ENCODE results near the gene SKAP1. TPM values are rescaled to one million over a fixed set of nuclear protein-coding genes. Genes with fewer than 3 reads are reported as not detected.
A peak's percentile ranks its signal among the peaks of the same experiment; 100 is the strongest.
"Not testable (repeated sequence)": the region's sequence is repeated elsewhere in the genome, so short reads cannot be mapped to it uniquely, and the experiment has no call there.

The SKAP1 gene
- total RNA-seq, 1 donor from 2014 or later: 20.9 TPM

- DNase-seq (ENCODE audit: low spot score); ATAC-seq: not testable (repeated sequence)
Observed at GRCh38 chr17:48250059-48250458, 180.0 kb downstream of the SKAP1 start.

- ATAC-seq (no peak), DNase-seq (ENCODE audit: low spot score) (no peak)
Observed at GRCh38 chr17:48247603-48248002, 182.4 kb downstream of the SKAP1 start.

- no peak for DNase-seq (ENCODE audit: low spot score)
- no peak for ATAC-seq
Observed at GRCh38 chr17:48247038-48247437, 183.0 kb downstream of the SKAP1 start.

- ATAC-seq (no peak), DNase-seq (ENCODE audit: low spot score) (no peak)
Observed at GRCh38 chr17:48246612-48247011, 183.4 kb downstream of the SKAP1 start.

- not testable (repeated sequence) for DNase-seq (ENCODE audit: low spot score); ATAC-seq
Observed at GRCh38 chr17:48245465-48246033, 184.5 kb downstream of the SKAP1 start.

- no peak for ATAC-seq
- no peak for DNase-seq (ENCODE audit: low spot score)
Observed at GRCh38 chr17:48244814-48245213, 185.2 kb downstream of the SKAP1 start.

- ATAC-seq (no peak), DNase-seq (ENCODE audit: low spot score) (no peak)
Observed at GRCh38 chr17:48244121-48244711, 185.8 kb downstream of the SKAP1 start.

- ATAC-seq (no peak), DNase-seq (ENCODE audit: low spot score) (no peak)
Observed at GRCh38 chr17:48241770-48242497, 188.1 kb downstream of the SKAP1 start.

GRCh38 chr17:48241131-48241591 is 188.9 kb downstream of the SKAP1 start:
- ATAC-seq (peak; percentile 47), DNase-seq (ENCODE audit: low spot score) (no peak)

- DNase-seq (ENCODE audit: low spot score): no peak
- no peak for ATAC-seq
Observed at GRCh38 chr17:48240562-48241130, 189.4 kb downstream of the SKAP1 start.

- DNase-seq (ENCODE audit: low spot score) (no peak), ATAC-seq (no peak)
Observed at GRCh38 chr17:48240122-48240521, 189.9 kb downstream of the SKAP1 start.

- no peak for DNase-seq (ENCODE audit: low spot score)
- ATAC-seq: no peak
Observed at GRCh38 chr17:48239603-48239995, 190.4 kb downstream of the SKAP1 start.

GRCh38 chr17:48238933-48239602 is 190.9 kb downstream of the SKAP1 start:
- no peak for ATAC-seq
- DNase-seq (ENCODE audit: low spot score): no peak

- ATAC-seq (no peak), DNase-seq (ENCODE audit: low spot score) (no peak)
Observed at GRCh38 chr17:48237456-48237855, 192.6 kb downstream of the SKAP1 start.

GRCh38 chr17:48236681-48237134 is 193.3 kb downstream of the SKAP1 start:
- ATAC-seq: no peak
- DNase-seq (ENCODE audit: low spot score): no peak

- ATAC-seq (no peak), DNase-seq (ENCODE audit: low spot score) (no peak)
Observed at GRCh38 chr17:48234922-48235321, 195.1 kb downstream of the SKAP1 start.

- DNase-seq (ENCODE audit: low spot score): no peak
- no peak for ATAC-seq
Observed at GRCh38 chr17:48231995-48232959, 197.7 kb downstream of the SKAP1 start.

GRCh38 chr17:48229936-48230335 is 200.1 kb downstream of the SKAP1 start:
- ATAC-seq (no peak), DNase-seq (ENCODE audit: low spot score) (no peak)

- no peak for ATAC-seq
- DNase-seq (ENCODE audit: low spot score): no peak
Observed at GRCh38 chr17:48228720-48229119, 201.3 kb downstream of the SKAP1 start.
